ENCODE results near the gene TTC31. TPM values are rescaled to one million over a fixed set of nuclear protein-coding genes. Genes with fewer than 3 reads are reported as not detected.

TTC31 gene
- total RNA-seq, 2 donors from 2014 or later: 27.2 to 32.4 TPM

- Mint-ChIP-seq H3K4me3 (peak within 1 kb of the TSS; percentile 98), H3K27me3 (no peaks in the 10 kb centered on the region), H3K36me3 (ENCODE audit: low read depth) (peaks cover 65% of the 10 kb centered on the region), H3K27ac (peak within 1 kb of the TSS; percentile 97), H3K9me3 (no peaks in the 10 kb centered on the region), H3K4me1 (peaks cover 21% of the 10 kb centered on the region)
- peak; percentile 76 for ATAC-seq (replicated peaks)
Measured at GRCh38 chr2:74529357-74530238, 46.7 kb downstream of the TTC31 start, which contains the start of the genes AUP1 and HTRA2. Gene AUP1, minus strand, starts transcription at chr2:74529706. Its CDS starts 77 bp downstream, at chr2:74529629. Gene HTRA2, plus strand, starts transcription at chr2:74529933. Its CDS starts 74 bp downstream, at chr2:74530007.

GRCh38 chr2:74530239-74531187 lies 47.6 kb downstream of the TTC31 start:
- ATAC-seq (replicated peaks): peak; percentile 70
- H3K27ac Mint-ChIP-seq: peak overlapping the region; percentile 55
- peaks cover 65% of the 10 kb centered on the region for H3K36me3 Mint-ChIP-seq (ENCODE audit: low read depth)
- peak overlapping the region; percentile 98 for H3K4me3 Mint-ChIP-seq
- H3K27me3 Mint-ChIP-seq: no peaks in the 10 kb centered on the region
- H3K4me1 Mint-ChIP-seq: peaks cover 21% of the 10 kb centered on the region
- H3K9me3 Mint-ChIP-seq: no peaks in the 10 kb centered on the region

- Mint-ChIP-seq H3K4me3 (peak overlapping the region; percentile 98), H3K27ac (peak overlapping the region; percentile 55), H3K9me3 (no peaks in the 10 kb centered on the region), H3K36me3 (ENCODE audit: low read depth) (peaks cover 56% of the 10 kb centered on the region), H3K27me3 (no peaks in the 10 kb centered on the region), H3K4me1 (peaks cover 17% of the 10 kb centered on the region)
- ATAC-seq (replicated peaks): no peak
Measured at GRCh38 chr2:74531666-74532065, 48.8 kb downstream of the TTC31 start.

- peaks cover 51% of the 10 kb centered on the region for H3K36me3 Mint-ChIP-seq (ENCODE audit: low read depth)
- no peak for ATAC-seq (replicated peaks)
- peaks cover 17% of the 10 kb centered on the region for H3K4me1 Mint-ChIP-seq
- H3K9me3 Mint-ChIP-seq: no peaks in the 10 kb centered on the region
- H3K27me3 Mint-ChIP-seq: peaks cover 3% of the 10 kb centered on the region
- no peak overlapping the region for H3K27ac Mint-ChIP-seq
- peak overlapping the region; percentile 98 for H3K4me3 Mint-ChIP-seq
Measured at GRCh38 chr2:74532222-74532621, 49.3 kb downstream of the TTC31 start.

- Mint-ChIP-seq H3K9me3 (no peaks in the 10 kb centered on the region), H3K36me3 (ENCODE audit: low read depth) (peaks cover 38% of the 10 kb centered on the region), H3K4me1 (peaks cover 17% of the 10 kb centered on the region), H3K4me3 (no peak overlapping the region), H3K27me3 (peaks cover 14% of the 10 kb centered on the region), H3K27ac (no peak overlapping the region)
- no peak for ATAC-seq (replicated peaks)
Measured at GRCh38 chr2:74533464-74533863, 50.6 kb downstream of the TTC31 start.

- ATAC-seq (replicated peaks): no peak
- Mint-ChIP-seq H3K36me3 (ENCODE audit: low read depth) (peaks cover 29% of the 10 kb centered on the region), H3K4me1 (peaks cover 17% of the 10 kb centered on the region), H3K9me3 (no peaks in the 10 kb centered on the region), H3K27me3 (peaks cover 24% of the 10 kb centered on the region), H3K27ac (no peak overlapping the region), H3K4me3 (no peak overlapping the region)
Measured at GRCh38 chr2:74534411-74534810, 51.5 kb downstream of the TTC31 start.

DNA sequence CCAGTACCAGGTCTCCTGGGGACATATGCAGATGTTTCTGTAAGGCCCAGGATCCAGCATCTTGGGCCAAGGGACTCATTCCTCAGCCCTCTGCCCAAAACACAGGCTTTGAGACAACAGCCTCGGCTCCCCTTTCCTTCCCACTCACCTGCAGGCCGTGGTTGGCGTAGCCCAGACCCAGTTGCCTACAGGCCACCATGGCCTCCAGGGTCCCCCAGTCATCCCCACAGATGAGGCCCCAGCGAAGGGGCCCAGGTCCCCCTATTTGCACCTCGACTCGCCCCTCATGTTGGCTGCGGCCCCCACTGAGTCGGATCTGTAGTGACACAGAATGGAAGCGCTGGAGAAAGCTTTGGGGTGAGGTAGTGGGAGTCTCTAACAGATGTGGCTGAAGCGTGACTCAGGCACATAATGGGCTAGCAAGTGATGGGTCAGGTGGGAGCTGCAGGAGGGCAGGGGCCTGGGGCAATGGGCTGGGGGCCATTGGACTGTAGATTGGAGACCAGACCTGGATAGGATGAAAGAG lies 52.6 kb downstream of the TTC31 start:
- Mint-ChIP-seq H3K27me3 (peaks cover 26% of the 10 kb centered on the region), H3K9me3 (no peaks in the 10 kb centered on the region), H3K4me3 (no peak overlapping the region), H3K36me3 (ENCODE audit: low read depth) (peaks cover 24% of the 10 kb centered on the region), H3K4me1 (peaks cover 17% of the 10 kb centered on the region), H3K27ac (no peak overlapping the region)
- no peak for ATAC-seq (replicated peaks)

DNA sequence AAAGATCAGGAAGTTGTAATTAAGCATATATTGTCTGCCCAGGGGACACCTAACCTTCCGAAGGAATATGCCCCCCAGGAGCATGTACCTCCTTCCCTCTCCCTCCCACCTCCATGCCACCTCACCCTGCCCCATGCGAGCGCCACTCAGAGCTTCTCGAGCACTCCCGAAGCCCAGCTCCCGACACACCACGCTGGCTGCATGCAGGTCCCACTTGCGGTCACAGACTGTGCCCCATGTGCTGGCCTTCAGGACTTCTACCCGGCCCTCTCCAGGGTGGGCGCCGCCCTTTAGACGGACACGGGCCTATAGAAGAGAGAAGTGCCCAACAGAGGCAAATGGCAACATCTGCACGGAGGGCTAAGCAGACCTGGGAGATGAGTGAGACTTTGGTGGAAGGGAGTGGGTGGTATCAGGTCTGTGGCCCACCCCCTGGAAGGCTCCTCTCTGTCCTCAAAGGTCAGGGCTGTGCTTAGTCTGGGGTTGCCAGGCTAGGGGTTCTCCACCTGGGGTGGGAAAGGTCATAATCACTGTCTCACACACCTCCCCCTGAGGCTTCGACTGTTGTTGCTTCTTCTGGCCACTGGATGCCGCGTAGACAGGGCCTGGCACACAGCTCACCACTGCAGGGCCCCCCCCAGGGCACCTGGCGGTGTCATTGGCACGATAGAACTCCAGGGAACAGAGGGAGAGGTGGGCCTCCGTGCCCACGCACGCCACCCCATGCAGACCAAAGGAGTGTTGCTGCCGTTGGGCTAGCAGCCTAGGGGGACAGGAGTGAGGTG lies 53.5 kb downstream of the TTC31 start:
- no peak overlapping the region for H3K27ac Mint-ChIP-seq
- peaks cover 9% of the 10 kb centered on the region for H3K4me1 Mint-ChIP-seq
- no peaks in the 10 kb centered on the region for H3K9me3 Mint-ChIP-seq
- peaks cover 29% of the 10 kb centered on the region for H3K27me3 Mint-ChIP-seq
- no peak for ATAC-seq (replicated peaks)
- peaks cover 16% of the 10 kb centered on the region for H3K36me3 Mint-ChIP-seq (ENCODE audit: low read depth)
- H3K4me3 Mint-ChIP-seq: no peak overlapping the region

GRCh38 chr2:74537140-74537539 lies 54.3 kb downstream of the TTC31 start:
- H3K4me1 Mint-ChIP-seq: peaks cover 3% of the 10 kb centered on the region
- H3K27ac Mint-ChIP-seq: no peak overlapping the region
- peaks cover 8% of the 10 kb centered on the region for H3K36me3 Mint-ChIP-seq (ENCODE audit: low read depth)
- H3K9me3 Mint-ChIP-seq: no peaks in the 10 kb centered on the region
- peaks cover 30% of the 10 kb centered on the region for H3K27me3 Mint-ChIP-seq
- no peak overlapping the region for H3K4me3 Mint-ChIP-seq
- no peak for ATAC-seq (replicated peaks)

DNA sequence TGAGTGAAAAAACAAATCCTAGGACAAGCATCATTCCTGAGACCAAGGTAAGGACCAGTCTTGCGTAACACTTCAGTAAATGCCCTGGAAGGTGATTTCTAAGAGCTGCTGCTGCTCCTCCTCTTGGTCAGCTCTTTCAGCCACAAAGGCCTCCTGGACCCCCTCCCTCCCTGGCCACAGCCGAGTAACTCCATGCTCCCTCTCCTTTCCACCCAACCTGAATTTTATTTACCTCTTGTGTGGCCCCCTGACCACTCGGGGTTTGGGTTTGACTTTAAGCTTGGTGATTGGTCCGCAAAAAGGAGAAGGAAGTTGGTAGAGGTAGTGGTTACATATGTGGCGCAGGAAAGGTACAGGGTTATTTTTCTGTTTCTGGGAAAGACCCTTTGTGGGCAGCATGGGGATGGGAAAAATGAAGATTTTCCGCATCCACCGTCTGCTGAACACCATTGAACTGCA lies 56.0 kb downstream of the TTC31 start:
- Mint-ChIP-seq H3K27me3 (peaks cover 39% of the 10 kb centered on the region), H3K4me1 (no peaks in the 10 kb centered on the region), H3K27ac (no peak overlapping the region), H3K4me3 (no peak overlapping the region), H3K9me3 (no peaks in the 10 kb centered on the region), H3K36me3 (ENCODE audit: low read depth) (no peaks in the 10 kb centered on the region)
- no peak for ATAC-seq (replicated peaks)

- no peaks in the 10 kb centered on the region for H3K9me3 Mint-ChIP-seq
- no peak for ATAC-seq (replicated peaks)
- H3K36me3 Mint-ChIP-seq (ENCODE audit: low read depth): no peaks in the 10 kb centered on the region
- peaks cover 39% of the 10 kb centered on the region for H3K27me3 Mint-ChIP-seq
- H3K4me3 Mint-ChIP-seq: no peak overlapping the region
- H3K27ac Mint-ChIP-seq: no peak overlapping the region
- H3K4me1 Mint-ChIP-seq: no peaks in the 10 kb centered on the region
Measured at GRCh38 chr2:74540291-74540690, 57.4 kb downstream of the TTC31 start.

DNA sequence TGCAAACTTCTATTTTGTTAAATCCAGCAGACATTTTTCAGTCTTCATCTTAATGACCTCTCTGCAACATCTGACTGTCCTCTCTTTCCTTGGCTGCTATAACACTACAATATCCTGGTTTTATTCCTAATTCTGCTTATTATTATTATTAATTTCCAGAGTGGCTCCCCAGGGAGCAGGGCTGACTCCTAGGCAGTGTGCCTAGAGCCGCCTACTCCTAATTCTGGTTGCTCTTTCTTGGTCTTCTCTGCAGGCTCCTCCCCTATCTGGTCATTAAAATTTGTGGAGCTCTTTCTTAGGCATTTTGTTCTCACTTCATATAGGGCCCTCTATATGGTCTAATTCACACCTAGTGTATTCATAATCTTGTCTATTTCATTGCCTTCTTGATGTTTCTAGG lies 60.1 kb downstream of the TTC31 start:
- no peak for ATAC-seq (replicated peaks)
- H3K9me3 Mint-ChIP-seq: no peaks in the 10 kb centered on the region
- H3K4me1 Mint-ChIP-seq: no peaks in the 10 kb centered on the region
- peaks cover 40% of the 10 kb centered on the region for H3K27me3 Mint-ChIP-seq
- no peaks in the 10 kb centered on the region for H3K36me3 Mint-ChIP-seq (ENCODE audit: low read depth)
- no peak overlapping the region for H3K4me3 Mint-ChIP-seq
- no peak overlapping the region for H3K27ac Mint-ChIP-seq
